HEK293 (cell line): ENCODE results near the gene ZYX.
A peak's percentile ranks its signal among the peaks of the same experiment; 100 is the strongest.

Experiments used
- GLIS2 ChIP-seq: fragments of 450-650 bp; formaldehyde crosslinking; IDR thresholded peaks from 2 replicates; pipeline ENCODE4 v1.5.1; 2016; ENCODE audit warnings: missing biosample characterization, missing genetic modification characterization
- KLF7 ChIP-seq: fragments of 450-650 bp; formaldehyde crosslinking; IDR thresholded peaks from 2 replicates; pipeline ENCODE4 v1.5.1; 2016; ENCODE audit warnings: missing biosample characterization, missing genetic modification characterization, borderline replicate concordance
- KLF9 ChIP-seq: fragments of 450-650 bp; formaldehyde crosslinking; IDR thresholded peaks from 2 replicates; pipeline ENCODE4 v1.5.1; 2016; ENCODE audit warnings: missing biosample characterization, missing genetic modification characterization, low read depth
- SCRT2 ChIP-seq: fragments of 450-650 bp; formaldehyde crosslinking; IDR thresholded peaks from 2 replicates; pipeline ENCODE4 v1.5.1; 2016; ENCODE audit warnings: missing biosample characterization, missing genetic modification characterization
- ZEB2 ChIP-seq: fragments of 450-650 bp; formaldehyde crosslinking; IDR thresholded peaks from 2 replicates; pipeline ENCODE4 v1.5.1; 2016; ENCODE audit warnings: missing biosample characterization, missing genetic modification characterization
- ZFHX2 ChIP-seq: fragments of 450-650 bp; formaldehyde crosslinking; conservative IDR thresholded peaks from 2 replicates; pipeline ENCODE4 v1.5.1; 2016; ENCODE audit warnings: missing biosample characterization, missing genetic modification characterization
- ZNF140 ChIP-seq: fragments of 450-650 bp; formaldehyde crosslinking; IDR thresholded peaks from 2 replicates; pipeline ENCODE4 v1.5.1; 2016; ENCODE audit warnings: missing biosample characterization, missing genetic modification characterization
- ZNF214 ChIP-seq: fragments of 450-650 bp; formaldehyde crosslinking; IDR thresholded peaks from 2 replicates; pipeline ENCODE4 v1.5.1; 2017; ENCODE audit warnings: missing biosample characterization, mild to moderate bottlenecking, missing genetic modification characterization, borderline replicate concordance
- ZNF248 ChIP-seq: fragments of 450-650 bp; formaldehyde crosslinking; IDR thresholded peaks from 2 replicates; pipeline ENCODE4 v1.5.1; 2017; ENCODE audit warnings: missing biosample characterization, missing genetic modification characterization
- ZNF341 ChIP-seq: fragments of 450-650 bp; formaldehyde crosslinking; IDR thresholded peaks from 2 replicates; pipeline ENCODE4; 2016; ENCODE audit warnings: low read depth, missing biosample characterization, missing genetic modification characterization
- ZNF433 ChIP-seq: fragments of 450-650 bp; formaldehyde crosslinking; IDR thresholded peaks from 2 replicates; pipeline ENCODE4 v1.5.1; 2016; ENCODE audit warnings: missing biosample characterization, missing genetic modification characterization, low read depth
- ZNF510 ChIP-seq: fragments of 450-650 bp; formaldehyde crosslinking; IDR thresholded peaks from 2 replicates; pipeline ENCODE4 v1.5.1; 2018; ENCODE audit warnings: mild to moderate bottlenecking, missing genetic modification characterization, missing biosample characterization; ENCODE audit not compliant: insufficient replicate concordance
- ZNF610 ChIP-seq: fragments of 450-650 bp; formaldehyde crosslinking; IDR thresholded peaks from 2 replicates; pipeline ENCODE4 v1.5.1; 2016; ENCODE audit warnings: missing biosample characterization, missing genetic modification characterization, borderline replicate concordance
- ZNF629 ChIP-seq: fragments of 450-650 bp; formaldehyde crosslinking; IDR thresholded peaks from 2 replicates; pipeline ENCODE4 v1.5.1; 2017; ENCODE audit warnings: missing biosample characterization, missing genetic modification characterization
- ZNF701 ChIP-seq: fragments of 450-650 bp; formaldehyde crosslinking; IDR thresholded peaks from 2 replicates; pipeline ENCODE4 v1.5.1; 2016; ENCODE audit warnings: missing biosample characterization, missing genetic modification characterization
- ZNF768 ChIP-seq: fragments of 450-650 bp; formaldehyde crosslinking; IDR thresholded peaks from 2 replicates; pipeline ENCODE4 v1.5.1; 2018; ENCODE audit warnings: missing biosample characterization, mild to moderate bottlenecking, missing genetic modification characterization
- ZSCAN16 ChIP-seq: fragments of 450-650 bp; formaldehyde crosslinking; IDR thresholded peaks from 2 replicates; pipeline ENCODE4 v1.5.1; 2016; ENCODE audit warnings: missing biosample characterization, missing genetic modification characterization
- TF ChIP-seq, protein P1 (sequence below): fragments of 450-650 bp; formaldehyde crosslinking; IDR thresholded peaks from 2 replicates; pipeline ENCODE4 v1.5.1; 2016; ENCODE audit warnings: missing biosample characterization, missing genetic modification characterization
- TF ChIP-seq, protein P2 (sequence below): fragments of 450-650 bp; formaldehyde crosslinking; IDR thresholded peaks from 2 replicates; pipeline ENCODE4 v1.5.1; 2016; ENCODE audit warnings: missing biosample characterization, missing genetic modification characterization
- TF ChIP-seq, protein P3 (sequence below): fragments of 450-650 bp; formaldehyde crosslinking; IDR thresholded peaks from 2 replicates; pipeline ENCODE4 v1.5.1; 2016; ENCODE audit warnings: missing biosample characterization, missing genetic modification characterization
- TF ChIP-seq, protein P4 (sequence below): fragments of 450-650 bp; formaldehyde crosslinking; conservative IDR thresholded peaks from 2 replicates; pipeline ENCODE4 v1.5.1; 2016; ENCODE audit warnings: low read depth, missing biosample characterization, missing genetic modification characterization
- TF ChIP-seq, protein P5 (sequence below): fragments of 450-650 bp; formaldehyde crosslinking; IDR thresholded peaks from 2 replicates; pipeline ENCODE4 v1.5.1; 2017; ENCODE audit warnings: missing biosample characterization, missing genetic modification characterization
- TF ChIP-seq, protein P6 (sequence below): fragments of 450-650 bp; IDR thresholded peaks from 2 replicates; pipeline ENCODE4 v1.5.1; 2018; ENCODE audit warnings: missing biosample characterization, mild to moderate bottlenecking, missing genetic modification characterization

ZYX gene

DNA sequence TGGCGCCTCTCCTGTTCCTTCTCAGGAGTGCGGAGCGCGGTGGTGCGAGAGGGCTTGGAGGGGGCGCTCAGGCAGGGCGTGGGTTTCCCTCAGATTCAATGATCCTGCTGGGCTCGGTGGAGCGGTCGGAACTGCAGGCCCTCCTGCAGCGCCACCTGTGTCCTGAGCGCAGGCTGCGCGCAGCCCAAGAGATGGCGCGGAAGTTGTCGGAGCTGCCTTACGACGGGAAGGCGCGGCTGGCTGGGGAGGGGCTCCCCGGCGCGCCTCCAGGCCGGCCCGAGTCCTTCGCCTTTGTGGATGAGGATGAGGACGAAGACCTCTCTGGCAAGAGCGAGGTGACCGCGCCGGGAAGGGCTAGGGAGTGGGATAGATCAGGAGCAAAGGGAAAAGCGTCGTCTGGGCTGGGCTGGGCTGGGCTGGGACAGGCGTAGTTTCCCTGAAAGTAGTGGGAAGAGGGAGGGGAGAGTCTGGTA is 35.7 kb upstream of the ZYX start (continued):
- TF ChIP-seq, protein P1, sequence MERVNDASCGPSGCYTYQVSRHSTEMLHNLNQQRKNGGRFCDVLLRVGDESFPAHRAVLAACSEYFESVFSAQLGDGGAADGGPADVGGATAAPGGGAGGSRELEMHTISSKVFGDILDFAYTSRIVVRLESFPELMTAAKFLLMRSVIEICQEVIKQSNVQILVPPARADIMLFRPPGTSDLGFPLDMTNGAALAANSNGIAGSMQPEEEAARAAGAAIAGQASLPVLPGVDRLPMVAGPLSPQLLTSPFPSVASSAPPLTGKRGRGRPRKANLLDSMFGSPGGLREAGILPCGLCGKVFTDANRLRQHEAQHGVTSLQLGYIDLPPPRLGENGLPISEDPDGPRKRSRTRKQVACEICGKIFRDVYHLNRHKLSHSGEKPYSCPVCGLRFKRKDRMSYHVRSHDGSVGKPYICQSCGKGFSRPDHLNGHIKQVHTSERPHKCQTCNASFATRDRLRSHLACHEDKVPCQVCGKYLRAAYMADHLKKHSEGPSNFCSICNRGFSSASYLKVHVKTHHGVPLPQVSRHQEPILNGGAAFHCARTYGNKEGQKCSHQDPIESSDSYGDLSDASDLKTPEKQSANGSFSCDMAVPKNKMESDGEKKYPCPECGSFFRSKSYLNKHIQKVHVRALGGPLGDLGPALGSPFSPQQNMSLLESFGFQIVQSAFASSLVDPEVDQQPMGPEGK (tag by site-specific recombination) = peak; percentile 67
- TF ChIP-seq KLF9 (tag by site-specific recombination) (no peak), ZNF768 (tag by site-specific recombination) (peak; percentile 48; the same call in 1 of the 2 replicates), ZNF701 (no peak), ZNF629 (tag by site-specific recombination) (peak; percentile 24; the same call in 1 of the 2 replicates), ZNF140 (tag by site-specific recombination) (peak; percentile 99), ZNF248 (tag by site-specific recombination) (no peak), ZNF510 (tag by site-specific recombination) (no peak), ZEB2 (peak; percentile 53; the same call in 1 of the 2 replicates), ZNF214 (tag by site-specific recombination) (no peak), ZFHX2 (tag by site-specific recombination) (peak; percentile 56; the same call in 1 of the 2 replicates), GLIS2 (tag by site-specific recombination) (peak; percentile 87), ZNF341 (tag by site-specific recombination) (peak; percentile 51), ZNF610 (peak; percentile 61; the same call in 1 of the 2 replicates), KLF7 (tag by site-specific recombination) (peak; percentile 59; the same call in 1 of the 2 replicates), SCRT2 (tag by site-specific recombination) (peak; percentile 67), ZNF433 (no peak), ZSCAN16 (tag by site-specific recombination) (no peak)
- TF ChIP-seq, protein P2, sequence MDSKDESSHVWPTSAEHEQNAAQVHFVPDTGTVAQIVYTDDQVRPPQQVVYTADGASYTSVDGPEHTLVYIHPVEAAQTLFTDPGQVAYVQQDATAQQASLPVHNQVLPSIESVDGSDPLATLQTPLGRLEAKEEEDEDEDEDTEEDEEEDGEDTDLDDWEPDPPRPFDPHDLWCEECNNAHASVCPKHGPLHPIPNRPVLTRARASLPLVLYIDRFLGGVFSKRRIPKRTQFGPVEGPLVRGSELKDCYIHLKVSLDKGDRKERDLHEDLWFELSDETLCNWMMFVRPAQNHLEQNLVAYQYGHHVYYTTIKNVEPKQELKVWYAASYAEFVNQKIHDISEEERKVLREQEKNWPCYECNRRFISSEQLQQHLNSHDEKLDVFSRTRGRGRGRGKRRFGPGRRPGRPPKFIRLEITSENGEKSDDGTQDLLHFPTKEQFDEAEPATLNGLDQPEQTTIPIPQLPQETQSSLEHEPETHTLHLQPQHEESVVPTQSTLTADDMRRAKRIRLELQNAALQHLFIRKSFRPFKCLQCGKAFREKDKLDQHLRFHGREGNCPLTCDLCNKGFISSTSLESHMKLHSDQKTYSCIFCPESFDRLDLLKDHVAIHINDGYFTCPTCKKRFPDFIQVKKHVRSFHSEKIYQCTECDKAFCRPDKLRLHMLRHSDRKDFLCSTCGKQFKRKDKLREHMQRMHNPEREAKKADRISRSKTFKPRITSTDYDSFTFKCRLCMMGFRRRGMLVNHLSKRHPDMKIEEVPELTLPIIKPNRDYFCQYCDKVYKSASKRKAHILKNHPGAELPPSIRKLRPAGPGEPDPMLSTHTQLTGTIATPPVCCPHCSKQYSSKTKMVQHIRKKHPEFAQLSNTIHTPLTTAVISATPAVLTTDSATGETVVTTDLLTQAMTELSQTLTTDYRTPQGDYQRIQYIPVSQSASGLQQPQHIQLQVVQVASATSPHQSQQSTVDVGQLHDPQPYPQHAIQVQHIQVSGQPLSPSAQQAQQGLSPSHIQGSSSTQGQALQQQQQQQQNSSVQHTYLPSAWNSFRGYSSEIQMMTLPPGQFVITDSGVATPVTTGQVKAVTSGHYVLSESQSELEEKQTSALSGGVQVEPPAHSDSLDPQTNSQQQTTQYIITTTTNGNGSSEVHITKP (tag by site-specific recombination) = peak; percentile 48; the same call in 1 of the 2 replicates
- TF ChIP-seq, protein P3, sequence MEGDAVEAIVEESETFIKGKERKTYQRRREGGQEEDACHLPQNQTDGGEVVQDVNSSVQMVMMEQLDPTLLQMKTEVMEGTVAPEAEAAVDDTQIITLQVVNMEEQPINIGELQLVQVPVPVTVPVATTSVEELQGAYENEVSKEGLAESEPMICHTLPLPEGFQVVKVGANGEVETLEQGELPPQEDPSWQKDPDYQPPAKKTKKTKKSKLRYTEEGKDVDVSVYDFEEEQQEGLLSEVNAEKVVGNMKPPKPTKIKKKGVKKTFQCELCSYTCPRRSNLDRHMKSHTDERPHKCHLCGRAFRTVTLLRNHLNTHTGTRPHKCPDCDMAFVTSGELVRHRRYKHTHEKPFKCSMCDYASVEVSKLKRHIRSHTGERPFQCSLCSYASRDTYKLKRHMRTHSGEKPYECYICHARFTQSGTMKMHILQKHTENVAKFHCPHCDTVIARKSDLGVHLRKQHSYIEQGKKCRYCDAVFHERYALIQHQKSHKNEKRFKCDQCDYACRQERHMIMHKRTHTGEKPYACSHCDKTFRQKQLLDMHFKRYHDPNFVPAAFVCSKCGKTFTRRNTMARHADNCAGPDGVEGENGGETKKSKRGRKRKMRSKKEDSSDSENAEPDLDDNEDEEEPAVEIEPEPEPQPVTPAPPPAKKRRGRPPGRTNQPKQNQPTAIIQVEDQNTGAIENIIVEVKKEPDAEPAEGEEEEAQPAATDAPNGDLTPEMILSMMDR (tag by site-specific recombination) = peak; percentile 96
- TF ChIP-seq, protein P4, sequence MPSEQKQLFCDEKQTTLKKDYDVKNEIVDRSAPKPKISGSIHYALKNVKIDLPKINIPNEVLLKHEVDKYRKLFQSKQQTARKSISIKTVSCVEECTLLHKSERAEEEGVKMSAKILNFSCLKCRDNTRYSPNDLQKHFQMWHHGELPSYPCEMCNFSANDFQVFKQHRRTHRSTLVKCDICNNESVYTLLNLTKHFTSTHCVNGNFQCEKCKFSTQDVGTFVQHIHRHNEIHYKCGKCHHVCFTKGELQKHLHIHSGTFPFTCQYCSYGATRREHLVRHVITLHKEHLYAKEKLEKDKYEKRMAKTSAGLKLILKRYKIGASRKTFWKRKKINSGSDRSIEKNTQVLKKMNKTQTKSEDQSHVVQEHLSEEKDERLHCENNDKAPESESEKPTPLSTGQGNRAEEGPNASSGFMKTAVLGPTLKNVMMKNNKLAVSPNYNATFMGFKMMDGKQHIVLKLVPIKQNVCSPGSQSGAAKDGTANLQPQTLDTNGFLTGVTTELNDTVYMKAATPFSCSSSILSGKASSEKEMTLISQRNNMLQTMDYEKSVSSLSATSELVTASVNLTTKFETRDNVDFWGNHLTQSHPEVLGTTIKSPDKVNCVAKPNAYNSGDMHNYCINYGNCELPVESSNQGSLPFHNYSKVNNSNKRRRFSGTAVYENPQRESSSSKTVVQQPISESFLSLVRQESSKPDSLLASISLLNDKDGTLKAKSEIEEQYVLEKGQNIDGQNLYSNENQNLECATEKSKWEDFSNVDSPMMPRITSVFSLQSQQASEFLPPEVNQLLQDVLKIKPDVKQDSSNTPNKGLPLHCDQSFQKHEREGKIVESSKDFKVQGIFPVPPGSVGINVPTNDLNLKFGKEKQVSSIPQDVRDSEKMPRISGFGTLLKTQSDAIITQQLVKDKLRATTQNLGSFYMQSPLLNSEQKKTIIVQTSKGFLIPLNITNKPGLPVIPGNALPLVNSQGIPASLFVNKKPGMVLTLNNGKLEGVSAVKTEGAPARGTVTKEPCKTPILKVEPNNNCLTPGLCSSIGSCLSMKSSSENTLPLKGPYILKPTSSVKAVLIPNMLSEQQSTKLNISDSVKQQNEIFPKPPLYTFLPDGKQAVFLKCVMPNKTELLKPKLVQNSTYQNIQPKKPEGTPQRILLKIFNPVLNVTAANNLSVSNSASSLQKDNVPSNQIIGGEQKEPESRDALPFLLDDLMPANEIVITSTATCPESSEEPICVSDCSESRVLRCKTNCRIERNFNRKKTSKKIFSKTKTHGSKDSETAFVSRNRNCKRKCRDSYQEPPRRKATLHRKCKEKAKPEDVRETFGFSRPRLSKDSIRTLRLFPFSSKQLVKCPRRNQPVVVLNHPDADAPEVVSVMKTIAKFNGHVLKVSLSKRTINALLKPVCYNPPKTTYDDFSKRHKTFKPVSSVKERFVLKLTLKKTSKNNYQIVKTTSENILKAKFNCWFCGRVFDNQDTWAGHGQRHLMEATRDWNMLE (tag by site-specific recombination) = 0 out of 2 replicates have a peak, but pooled peaks have one; percentile 26
- TF ChIP-seq, protein P5, sequence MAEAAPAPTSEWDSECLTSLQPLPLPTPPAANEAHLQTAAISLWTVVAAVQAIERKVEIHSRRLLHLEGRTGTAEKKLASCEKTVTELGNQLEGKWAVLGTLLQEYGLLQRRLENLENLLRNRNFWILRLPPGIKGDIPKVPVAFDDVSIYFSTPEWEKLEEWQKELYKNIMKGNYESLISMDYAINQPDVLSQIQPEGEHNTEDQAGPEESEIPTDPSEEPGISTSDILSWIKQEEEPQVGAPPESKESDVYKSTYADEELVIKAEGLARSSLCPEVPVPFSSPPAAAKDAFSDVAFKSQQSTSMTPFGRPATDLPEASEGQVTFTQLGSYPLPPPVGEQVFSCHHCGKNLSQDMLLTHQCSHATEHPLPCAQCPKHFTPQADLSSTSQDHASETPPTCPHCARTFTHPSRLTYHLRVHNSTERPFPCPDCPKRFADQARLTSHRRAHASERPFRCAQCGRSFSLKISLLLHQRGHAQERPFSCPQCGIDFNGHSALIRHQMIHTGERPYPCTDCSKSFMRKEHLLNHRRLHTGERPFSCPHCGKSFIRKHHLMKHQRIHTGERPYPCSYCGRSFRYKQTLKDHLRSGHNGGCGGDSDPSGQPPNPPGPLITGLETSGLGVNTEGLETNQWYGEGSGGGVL (tag by site-specific recombination) = 0 out of 2 replicates have a peak, but pooled peaks have one; percentile 42
- TF ChIP-seq, protein P6, sequence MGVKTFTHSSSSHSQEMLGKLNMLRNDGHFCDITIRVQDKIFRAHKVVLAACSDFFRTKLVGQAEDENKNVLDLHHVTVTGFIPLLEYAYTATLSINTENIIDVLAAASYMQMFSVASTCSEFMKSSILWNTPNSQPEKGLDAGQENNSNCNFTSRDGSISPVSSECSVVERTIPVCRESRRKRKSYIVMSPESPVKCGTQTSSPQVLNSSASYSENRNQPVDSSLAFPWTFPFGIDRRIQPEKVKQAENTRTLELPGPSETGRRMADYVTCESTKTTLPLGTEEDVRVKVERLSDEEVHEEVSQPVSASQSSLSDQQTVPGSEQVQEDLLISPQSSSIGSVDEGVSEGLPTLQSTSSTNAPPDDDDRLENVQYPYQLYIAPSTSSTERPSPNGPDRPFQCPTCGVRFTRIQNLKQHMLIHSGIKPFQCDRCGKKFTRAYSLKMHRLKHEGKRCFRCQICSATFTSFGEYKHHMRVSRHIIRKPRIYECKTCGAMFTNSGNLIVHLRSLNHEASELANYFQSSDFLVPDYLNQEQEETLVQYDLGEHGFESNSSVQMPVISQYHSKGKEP (tag by site-specific recombination) = peak; percentile 15; the same call in 1 of the 2 replicates
